IPS-11a (cell line): Measurements from ENCODE around the gene SIPA1.

Experiments
- H3K4me3 ChIP-seq: one replicate; pipeline ENCODE4 v1.5.1; 2013; ENCODE audit warnings: low read depth, low read length, control low read depth

SIPA1 gene

GRCh38 chr11:65637794-65638419 is at the start of gene SIPA1:
SIPA1 (plus strand) TSS chr11:65638101; CDS start chr11:65640922, 2,821 bp downstream.
- H3K4me3 ChIP-seq: peak within 1 kb of the TSS; percentile 55

GRCh38 chr11:65588199-65589054 is 49.5 kb upstream of the SIPA1 start:
- H3K4me3 ChIP-seq: no peak overlapping the region

- no peak overlapping the region for H3K4me3 ChIP-seq
Measured at GRCh38 chr11:65589444-65590239, 48.3 kb upstream of the SIPA1 start.

GRCh38 chr11:65590240-65590738 is 47.6 kb upstream of the SIPA1 start:
- H3K4me3 ChIP-seq: no peak overlapping the region

- peak overlapping the region; percentile 37 for H3K4me3 ChIP-seq
Measured at GRCh38 chr11:65591939-65592857, 45.7 kb upstream of the SIPA1 start.

GRCh38 chr11:65592858-65593517 is 44.9 kb upstream of the SIPA1 start:
- H3K4me3 ChIP-seq: no peak overlapping the region

GRCh38 chr11:65593518-65594414 is 44.1 kb upstream of the SIPA1 start:
- no peak overlapping the region for H3K4me3 ChIP-seq

GRCh38 chr11:65595131-65595530 is 42.8 kb upstream of the SIPA1 start:
- H3K4me3 ChIP-seq: no peak overlapping the region

- H3K4me3 ChIP-seq: no peak within 1 kb of the TSS
Measured at GRCh38 chr11:65595543-65596281, 42.2 kb upstream of the SIPA1 start, which contains the start of gene KCNK7. KCNK7 (minus strand) TSS chr11:65595800; CDS start chr11:65595772, 28 bp downstream.

GRCh38 chr11:65596520-65596919 is 41.4 kb upstream of the SIPA1 start:
- no peak overlapping the region for H3K4me3 ChIP-seq

- H3K4me3 ChIP-seq: no peak overlapping the region
Measured at GRCh38 chr11:65598258-65598699, 39.6 kb upstream of the SIPA1 start.

- H3K4me3 ChIP-seq: no peak overlapping the region
Measured at GRCh38 chr11:65599216-65599954, 38.5 kb upstream of the SIPA1 start.

- H3K4me3 ChIP-seq: no peak overlapping the region
Measured at GRCh38 chr11:65599955-65600246, 38.0 kb upstream of the SIPA1 start.

- no peak overlapping the region for H3K4me3 ChIP-seq
Measured at GRCh38 chr11:65604258-65604657, 33.6 kb upstream of the SIPA1 start.

- peak overlapping the region; percentile 35 for H3K4me3 ChIP-seq
Measured at GRCh38 chr11:65606876-65607613, 30.9 kb upstream of the SIPA1 start.

GRCh38 chr11:65607614-65608426 is 30.1 kb upstream of the SIPA1 start:
- peak overlapping the region; percentile 35 for H3K4me3 ChIP-seq
